Natural killer cell treated with Interleukin-12 subunit alpha and Interleukin-12 subunit beta and Interleukin-15 and Interleukin-18, amount 100 ng/mL, for 72 hours (primary cell): ENCODE data around the gene TCF7. TPM values are rescaled to one million over a fixed set of nuclear protein-coding genes. Genes with fewer than 3 reads are reported as not detected.

Experiments
- ATAC-seq, 2 donors: fragments of 150-1000 bp; cut with Tn5 transposase in 1 of 2; sonication (Bioruptor Pico), chemical (Tn5 transposase) in 1 of 2; 2 replicates each; pipeline ENCODE4 v1.10.0; 2021
- DNase-seq: peaks from one replicate; pipeline ENCODE4 v3.0.0; 2022; ENCODE audit warnings: low spot score
- H3K27ac Mint-ChIP-seq, 2 donors: 1 replicate in 1 of 2; 2 replicates in 1 of 2; pipeline ENCODE4 v1.8.0; 2022; ENCODE audit warnings: mixed read lengths in 2 of 2, mild to moderate bottlenecking in 1 of 2, moderate library complexity in 1 of 2
- H3K27me3 Mint-ChIP-seq, 2 donors: 1 replicate in 1 of 2; 2 replicates in 1 of 2; pipeline ENCODE4 v1.8.0; 2022; ENCODE audit warnings: mixed read lengths in 2 of 2
- H3K36me3 Mint-ChIP-seq: one replicate; pipeline ENCODE4 v1.8.0; 2022; ENCODE audit warnings: mixed read lengths
- H3K4me1 Mint-ChIP-seq, 2 donors: 1 replicate in 1 of 2; 2 replicates in 1 of 2; pipeline ENCODE4 v1.8.0; 2022; ENCODE audit warnings: low read depth in 2 of 2, mixed read lengths in 2 of 2, mild to moderate bottlenecking in 1 of 2
- H3K4me3 Mint-ChIP-seq: one replicate; pipeline ENCODE4 v1.8.0; 2022; ENCODE audit warnings: mixed read lengths
- H3K9me3 Mint-ChIP-seq: 2 replicates; pipeline ENCODE4 v1.8.0; 2022; ENCODE audit warnings: mixed read lengths
- total RNA-seq, 2 donors: library from RNA; stranded (reverse); gene quantifications; one replicate each; pipeline ENCODE4 v1.2.3, GENCODE V29; 2022

The TCF7 gene
- total RNA-seq, 2 donors from 2014 or later = 2.6 to 6.1 TPM

DNA sequence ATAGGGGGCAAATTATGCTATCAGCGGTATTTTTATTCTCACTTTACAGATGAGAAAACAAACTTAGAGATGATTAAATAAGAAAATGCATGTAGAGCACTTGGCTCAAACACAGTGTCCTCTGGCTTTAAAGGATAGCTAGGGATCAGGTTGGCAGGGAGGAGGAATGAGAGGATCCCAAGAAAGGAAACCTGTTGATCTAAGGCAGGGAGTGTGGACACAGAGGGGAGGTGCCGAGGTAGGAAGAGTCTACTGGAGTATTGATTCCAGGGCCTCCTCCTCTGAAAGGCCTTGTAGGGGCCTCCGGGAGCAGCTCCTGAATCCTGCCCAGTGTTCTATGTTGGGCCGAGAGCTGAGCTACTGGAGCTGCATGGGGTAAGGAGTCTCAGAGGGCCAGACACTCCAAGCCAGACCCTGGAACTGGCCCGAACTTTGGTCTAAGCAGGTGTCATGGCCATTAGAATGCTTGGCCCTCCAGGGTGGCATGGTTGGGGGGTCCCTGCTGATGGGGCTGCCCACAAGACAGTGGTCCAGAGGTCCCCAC, 30.4 kb upstream of the TCF7 start:
- Mint-ChIP-seq H3K27me3 (peaks cover 9 to 11% of the 10 kb centered on the region in 2 donors), H3K4me3 (no peak overlapping the region), H3K27ac (no peak overlapping the region), H3K4me1 (no peaks in the 10 kb centered on the region), H3K9me3 (no peaks in the 10 kb centered on the region), H3K36me3 (no peaks in the 10 kb centered on the region)
- DNase-seq (no peak), ATAC-seq (no peak)

DNA sequence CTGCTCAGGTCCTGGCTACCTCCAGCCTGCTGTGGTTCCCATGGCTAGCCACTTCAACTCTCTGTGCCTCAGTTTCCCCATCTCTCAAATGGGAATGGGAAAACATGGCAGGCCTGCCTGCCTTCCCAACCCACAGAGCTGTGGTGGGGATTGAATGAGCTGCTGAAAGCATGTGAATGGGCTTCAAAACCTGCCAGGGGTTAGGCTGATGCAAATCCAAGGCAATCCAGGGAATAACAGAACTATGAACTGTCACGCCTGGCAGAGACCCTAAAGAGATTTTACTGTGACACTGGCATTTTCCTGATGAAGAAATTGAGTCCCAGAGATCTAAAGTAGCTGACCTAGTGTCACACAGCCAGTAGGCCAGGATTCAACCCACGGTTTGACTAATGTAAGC, 29.9 kb upstream of the TCF7 start:
- H3K36me3 Mint-ChIP-seq = no peaks in the 10 kb centered on the region
- no peak for ATAC-seq
- no peak overlapping the region for H3K27ac Mint-ChIP-seq
- no peaks in the 10 kb centered on the region for H3K4me1 Mint-ChIP-seq
- H3K27me3 Mint-ChIP-seq = peaks cover 9% of the 10 kb centered on the region in 2 donors
- H3K4me3 Mint-ChIP-seq = no peak overlapping the region
- no peak for DNase-seq
- H3K9me3 Mint-ChIP-seq = no peaks in the 10 kb centered on the region

DNA sequence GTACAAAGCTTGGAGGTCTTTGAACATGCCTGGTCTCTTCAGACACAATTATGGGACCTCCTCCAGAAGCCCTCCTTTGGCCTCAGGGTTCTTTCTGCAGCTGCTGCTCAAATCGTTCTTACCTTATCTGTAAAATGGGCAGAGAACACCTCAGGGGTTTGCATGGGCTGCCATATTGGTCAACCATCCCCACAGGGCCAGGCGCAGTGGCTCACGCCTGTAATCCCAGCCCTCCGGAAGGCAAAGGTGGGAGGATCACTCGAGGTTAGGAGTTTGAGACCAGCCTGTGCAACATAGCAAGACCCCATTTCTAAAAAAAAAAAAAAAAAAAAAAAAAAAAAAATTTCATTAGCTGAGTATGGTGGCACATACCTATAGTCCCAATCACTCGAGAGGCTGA, 29.1 kb upstream of the TCF7 start:
- Mint-ChIP-seq H3K27me3 (peaks cover 9 to 14% of the 10 kb centered on the region in 2 donors), H3K27ac (no peak overlapping the region), H3K4me3 (no peak overlapping the region), H3K9me3 (no peaks in the 10 kb centered on the region), H3K4me1 (peaks cover 0 to 4% of the 10 kb centered on the region in 2 donors), H3K36me3 (no peaks in the 10 kb centered on the region)
- ATAC-seq = no peak
- DNase-seq = no peak

DNA sequence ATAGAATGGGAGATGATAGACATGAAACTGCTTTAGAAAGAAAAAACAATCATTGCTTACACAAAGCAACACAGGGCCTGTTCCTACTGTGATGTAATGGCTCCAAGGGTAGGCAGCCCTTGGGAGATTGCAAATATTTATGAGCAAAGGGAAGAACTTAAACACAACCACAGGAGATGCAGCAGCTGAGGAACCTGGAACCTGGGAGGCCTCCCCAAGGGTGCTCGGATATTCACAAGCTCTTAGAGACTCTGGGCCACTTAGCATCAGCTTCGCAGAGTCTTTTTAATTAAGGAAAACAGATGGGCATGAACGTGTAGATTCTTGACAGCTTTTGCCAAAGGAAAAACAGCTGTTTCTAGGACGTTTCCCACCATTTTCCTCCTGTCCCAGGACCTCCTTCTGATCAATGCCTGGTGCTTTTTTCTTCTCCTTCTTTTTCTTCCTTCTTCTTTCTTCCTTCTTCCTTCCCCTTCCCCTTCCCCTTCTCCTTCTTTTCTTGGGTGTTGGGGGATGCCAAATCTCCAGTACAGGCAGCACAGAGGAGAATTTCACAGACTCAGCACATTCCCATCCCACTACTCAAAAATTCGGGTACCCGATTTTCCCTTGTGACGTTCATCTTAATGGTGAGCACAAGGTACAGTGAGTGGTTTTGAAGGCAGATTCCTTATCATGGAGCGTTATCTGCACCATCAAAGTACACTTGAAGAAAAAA, 28.1 kb upstream of the TCF7 start:
- H3K27ac Mint-ChIP-seq = no peak overlapping the region
- peaks cover 9 to 23% of the 10 kb centered on the region in 2 donors for H3K27me3 Mint-ChIP-seq
- no peak overlapping the region for H3K4me3 Mint-ChIP-seq
- peaks cover 0 to 8% of the 10 kb centered on the region in 2 donors for H3K4me1 Mint-ChIP-seq
- no peak for ATAC-seq
- no peaks in the 10 kb centered on the region for H3K36me3 Mint-ChIP-seq
- H3K9me3 Mint-ChIP-seq = no peaks in the 10 kb centered on the region
- DNase-seq = no peak

DNA sequence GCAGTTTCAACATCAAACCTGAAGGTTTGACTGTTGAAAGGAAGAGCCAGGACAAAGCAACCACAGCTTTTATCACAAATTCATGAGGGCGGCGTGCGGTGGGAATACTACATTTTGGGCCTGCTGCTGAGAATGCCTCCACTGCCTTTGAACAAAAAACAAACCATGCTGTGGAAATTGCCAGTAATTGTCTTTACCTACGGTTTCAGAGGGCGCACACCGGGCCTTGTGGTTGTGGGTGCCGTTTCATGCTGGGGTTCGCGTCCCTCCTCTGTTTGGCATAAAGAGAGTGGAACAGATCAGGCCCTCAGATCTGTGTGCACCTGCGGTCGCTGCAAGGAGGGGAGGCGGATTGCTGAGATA, 27.6 kb upstream of the TCF7 start:
- no peak for ATAC-seq
- H3K4me1 Mint-ChIP-seq = peaks cover 0 to 8% of the 10 kb centered on the region in 2 donors
- no peak for DNase-seq
- H3K36me3 Mint-ChIP-seq = no peaks in the 10 kb centered on the region
- no peaks in the 10 kb centered on the region for H3K9me3 Mint-ChIP-seq
- no peak overlapping the region for H3K4me3 Mint-ChIP-seq
- peaks cover 9 to 23% of the 10 kb centered on the region in 2 donors for H3K27me3 Mint-ChIP-seq
- H3K27ac Mint-ChIP-seq = no peak overlapping the region

DNA sequence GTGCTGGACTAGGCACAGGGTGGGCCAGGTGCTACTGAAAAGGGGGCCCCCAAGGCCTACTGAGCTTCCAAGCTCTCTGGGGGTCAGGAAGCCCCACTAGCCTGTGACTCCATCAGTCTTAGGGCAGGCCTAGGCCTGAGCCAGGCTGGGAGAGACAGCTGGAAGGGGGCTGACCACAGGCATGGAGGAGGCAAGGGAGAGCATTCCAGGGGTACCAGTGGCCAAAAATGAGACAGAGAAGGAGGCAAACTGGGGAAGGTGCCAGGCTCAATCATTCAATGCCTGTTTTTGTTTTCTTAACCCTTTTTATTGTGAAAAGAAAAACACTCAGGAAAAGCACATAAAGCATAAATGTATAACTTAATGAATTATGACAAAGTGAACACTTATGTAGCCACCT, 26.2 kb upstream of the TCF7 start:
- no peak overlapping the region for H3K4me3 Mint-ChIP-seq
- no peaks in the 10 kb centered on the region for H3K9me3 Mint-ChIP-seq
- H3K27ac Mint-ChIP-seq = no peak overlapping the region
- no peak for DNase-seq
- peaks cover 0 to 8% of the 10 kb centered on the region in 2 donors for H3K4me1 Mint-ChIP-seq
- peaks cover 16 to 31% of the 10 kb centered on the region in 2 donors for H3K27me3 Mint-ChIP-seq
- ATAC-seq = no peak
- H3K36me3 Mint-ChIP-seq = no peaks in the 10 kb centered on the region

- Mint-ChIP-seq H3K9me3 (no peaks in the 10 kb centered on the region), H3K4me3 (no peak overlapping the region), H3K27me3 (peaks cover 12 to 31% of the 10 kb centered on the region in 2 donors), H3K36me3 (no peaks in the 10 kb centered on the region), H3K4me1 (peaks cover 0 to 8% of the 10 kb centered on the region in 2 donors), H3K27ac (no peak overlapping the region)
- no peak for ATAC-seq
- DNase-seq = no peak
These were observed 25.4 kb upstream of the TCF7 start for GRCh38 chr5:134088994-134089560.

- ATAC-seq (no peak), DNase-seq (no peak)
- Mint-ChIP-seq H3K4me3 (no peak overlapping the region), H3K36me3 (no peaks in the 10 kb centered on the region), H3K27ac (no peak overlapping the region), H3K9me3 (no peaks in the 10 kb centered on the region), H3K4me1 (peaks cover 0 to 8% of the 10 kb centered on the region in 2 donors), H3K27me3 (peaks cover 12 to 31% of the 10 kb centered on the region in 2 donors)
These were observed 24.0 kb upstream of the TCF7 start for GRCh38 chr5:134090522-134090921.

GRCh38 chr5:134091626-134092121, 22.8 kb upstream of the TCF7 start:
- no peak overlapping the region for H3K27ac Mint-ChIP-seq
- no peaks in the 10 kb centered on the region for H3K36me3 Mint-ChIP-seq
- H3K9me3 Mint-ChIP-seq = no peaks in the 10 kb centered on the region
- H3K4me3 Mint-ChIP-seq = no peak overlapping the region
- H3K4me1 Mint-ChIP-seq = peaks cover 0 to 8% of the 10 kb centered on the region in 2 donors
- peaks cover 10 to 24% of the 10 kb centered on the region in 2 donors for H3K27me3 Mint-ChIP-seq
- DNase-seq (no peak), ATAC-seq (no peak)

- Mint-ChIP-seq H3K4me1 (peaks cover 4 to 11% of the 10 kb centered on the region in 2 donors), H3K9me3 (no peaks in the 10 kb centered on the region), H3K27ac (no peak overlapping the region), H3K36me3 (no peaks in the 10 kb centered on the region), H3K4me3 (no peak overlapping the region), H3K27me3 (peaks cover 12 to 28% of the 10 kb centered on the region in 2 donors)
- ATAC-seq = no peak
- no peak for DNase-seq
These were observed 21.6 kb upstream of the TCF7 start for GRCh38 chr5:134092875-134093274.

- H3K4me3 Mint-ChIP-seq = no peak overlapping the region
- peaks cover 12 to 28% of the 10 kb centered on the region in 2 donors for H3K27me3 Mint-ChIP-seq
- H3K4me1 Mint-ChIP-seq = peaks cover 4 to 11% of the 10 kb centered on the region in 2 donors
These were observed 21.1 kb upstream of the TCF7 start for GRCh38 chr5:134093351-134093750.

GRCh38 chr5:134095293-134095692, 19.2 kb upstream of the TCF7 start:
- peaks cover 9 to 25% of the 10 kb centered on the region in 2 donors for H3K27me3 Mint-ChIP-seq
- H3K27ac Mint-ChIP-seq = no peak overlapping the region
- DNase-seq (no peak), ATAC-seq (no peak)
- peaks cover 21 to 24% of the 10 kb centered on the region in 2 donors for H3K4me1 Mint-ChIP-seq
- H3K9me3 Mint-ChIP-seq = no peaks in the 10 kb centered on the region
- no peak overlapping the region for H3K4me3 Mint-ChIP-seq
- no peaks in the 10 kb centered on the region for H3K36me3 Mint-ChIP-seq

More at GRCh38 chr5:134093351-134093750, 21.1 kb upstream of the TCF7 start:
- Mint-ChIP-seq H3K27ac (no peak overlapping the region), H3K36me3 (no peaks in the 10 kb centered on the region), H3K9me3 (no peaks in the 10 kb centered on the region)
- no peak for ATAC-seq
- DNase-seq = no peak

- DNase-seq (no peak), ATAC-seq (no peak)
- H3K4me3 Mint-ChIP-seq = no peak overlapping the region
- peaks cover 26 to 29% of the 10 kb centered on the region in 2 donors for H3K4me1 Mint-ChIP-seq
- H3K36me3 Mint-ChIP-seq = no peaks in the 10 kb centered on the region
- no peaks in the 10 kb centered on the region for H3K9me3 Mint-ChIP-seq
- H3K27ac Mint-ChIP-seq = no peak overlapping the region
- H3K27me3 Mint-ChIP-seq = peaks cover 9 to 17% of the 10 kb centered on the region in 2 donors
These were observed 18.4 kb upstream of the TCF7 start for GRCh38 chr5:134095887-134096589.
